Hepatocyte (in vitro differentiated cells): ENCODE measurements around the gene SCAF4.

Experiments used
- EZH2 ChIP-seq: fragments of 200-600 bp; sonication (generic); IDR thresholded peaks from 2 replicates; pipeline ENCODE4 v1.6.1; 2016; ENCODE audit warnings: antibody characterized with exemption, mild to moderate bottlenecking, borderline replicate concordance
- TF ChIP-seq, protein P1 (sequence below): fragments of 200-600 bp; sonication (generic); IDR thresholded peaks from 2 replicates; pipeline ENCODE4 v1.5.1; 2016; ENCODE audit warnings: antibody characterized with exemption, mild to moderate bottlenecking; ENCODE audit not compliant: poor library complexity

DNA sequence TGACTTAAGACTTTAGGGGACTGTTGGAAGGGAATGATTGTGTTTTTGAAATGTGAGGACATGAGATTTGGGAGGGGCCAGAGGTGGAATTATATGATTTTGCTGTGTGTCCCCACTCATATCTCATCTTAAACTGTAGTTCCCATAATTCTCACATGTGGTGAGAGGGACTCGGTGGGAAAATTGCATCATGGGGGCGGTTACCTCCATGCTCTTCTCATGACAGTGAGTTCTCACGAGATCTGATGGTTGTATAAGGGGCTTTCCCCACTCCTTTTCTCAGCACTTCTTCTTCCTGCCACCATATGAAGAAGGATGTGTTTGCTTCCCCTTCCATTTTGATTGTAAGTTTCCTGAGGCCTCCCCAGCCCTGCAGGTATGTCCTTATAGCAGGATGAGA lies 35.0 kb upstream of the SCAF4 start:
- TF ChIP-seq, protein P1, sequence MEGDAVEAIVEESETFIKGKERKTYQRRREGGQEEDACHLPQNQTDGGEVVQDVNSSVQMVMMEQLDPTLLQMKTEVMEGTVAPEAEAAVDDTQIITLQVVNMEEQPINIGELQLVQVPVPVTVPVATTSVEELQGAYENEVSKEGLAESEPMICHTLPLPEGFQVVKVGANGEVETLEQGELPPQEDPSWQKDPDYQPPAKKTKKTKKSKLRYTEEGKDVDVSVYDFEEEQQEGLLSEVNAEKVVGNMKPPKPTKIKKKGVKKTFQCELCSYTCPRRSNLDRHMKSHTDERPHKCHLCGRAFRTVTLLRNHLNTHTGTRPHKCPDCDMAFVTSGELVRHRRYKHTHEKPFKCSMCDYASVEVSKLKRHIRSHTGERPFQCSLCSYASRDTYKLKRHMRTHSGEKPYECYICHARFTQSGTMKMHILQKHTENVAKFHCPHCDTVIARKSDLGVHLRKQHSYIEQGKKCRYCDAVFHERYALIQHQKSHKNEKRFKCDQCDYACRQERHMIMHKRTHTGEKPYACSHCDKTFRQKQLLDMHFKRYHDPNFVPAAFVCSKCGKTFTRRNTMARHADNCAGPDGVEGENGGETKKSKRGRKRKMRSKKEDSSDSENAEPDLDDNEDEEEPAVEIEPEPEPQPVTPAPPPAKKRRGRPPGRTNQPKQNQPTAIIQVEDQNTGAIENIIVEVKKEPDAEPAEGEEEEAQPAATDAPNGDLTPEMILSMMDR = no peak
- TF ChIP-seq EZH2 = no peak
